Fibroblast of pulmonary artery (primary cell): Measurements from ENCODE around the gene UROS.

Source experiments
- DNase-seq: peaks from one replicate; pipeline ENCODE4 v3.0.0-alpha.2; 2010; ENCODE audit warnings: low read depth
- H3K4me3 ChIP-seq: replicated peaks from 2 replicates; pipeline ENCODE4 v1.5.1; 2011; ENCODE audit warnings: low read depth, mild to moderate bottlenecking, control low read depth, low read length, moderate library complexity
- CTCF ChIP-seq: IDR thresholded peaks from 2 replicates; pipeline ENCODE4 v1.5.1; 2011; ENCODE audit warnings: mild to moderate bottlenecking, control low read depth, low read length, inconsistent platforms; ENCODE audit errors: missing control alignments

UROS gene

GRCh38 chr10:125774581-125775191, 48.4 kb downstream of the UROS start:
- H3K4me3 ChIP-seq = no peak overlapping the region
- no peak for TF ChIP-seq CTCF
- DNase-seq = no peak

- H3K4me3 ChIP-seq = no peak overlapping the region
- TF ChIP-seq CTCF = no peak
- no peak for DNase-seq
These were observed 49.1 kb downstream of the UROS start for GRCh38 chr10:125773687-125774543.

- TF ChIP-seq CTCF = no peak
- DNase-seq = no peak
These were observed 50.2 kb downstream of the UROS start for GRCh38 chr10:125772864-125773180.

GRCh38 chr10:125772112-125772863, 50.8 kb downstream of the UROS start:
- H3K4me3 ChIP-seq = no peak overlapping the region
- no peak for TF ChIP-seq CTCF
- DNase-seq = no peak

More at GRCh38 chr10:125772864-125773180, 50.2 kb downstream of the UROS start:
- H3K4me3 ChIP-seq = no peak overlapping the region

GRCh38 chr10:125770844-125771243, 52.2 kb downstream of the UROS start:
- TF ChIP-seq CTCF = no peak
- H3K4me3 ChIP-seq = no peak overlapping the region
- DNase-seq = no peak

- no peak for DNase-seq
- no peak for TF ChIP-seq CTCF
These were observed 53.9 kb downstream of the UROS start for GRCh38 chr10:125769175-125769574.

More at GRCh38 chr10:125769175-125769574, 53.9 kb downstream of the UROS start:
- no peak overlapping the region for H3K4me3 ChIP-seq
